Parathyroid adenoma (tissue), 2 donors: ENCODE measurements around the gene CYP26B1.
A peak's percentile ranks its signal among the peaks of the same experiment; 100 is the strongest.

Experiments
- H2AFZ ChIP-seq: fragments of 300-600 bp; sonication (generic); one replicate; pipeline ENCODE4 v1.7.0; 2017; ENCODE audit warnings: antibody characterized with exemption, mild to moderate bottlenecking
- H3K27ac ChIP-seq: fragments of 300-600 bp; sonication (generic); one replicate; pipeline ENCODE4 v1.7.0; 2017
- H3K27me3 ChIP-seq: fragments of 300-600 bp; sonication (generic); one replicate; pipeline ENCODE4 v1.7.0; 2017; ENCODE audit warnings: low read length; ENCODE audit not compliant: control insufficient read depth, insufficient read depth
- H3K36me3 ChIP-seq: fragments of 300-600 bp; sonication (generic); one replicate; pipeline ENCODE4 v1.7.0; 2017; ENCODE audit warnings: low read length; ENCODE audit not compliant: control insufficient read depth, insufficient read depth
- H3K4me1 ChIP-seq: fragments of 300-600 bp; sonication (generic); one replicate; pipeline ENCODE4 v1.7.0; 2017; ENCODE audit warnings: control low read depth
- H3K4me2 ChIP-seq: fragments of 300-600 bp; sonication (generic); one replicate; pipeline ENCODE4 v1.7.0; 2017; ENCODE audit warnings: low read length
- H3K4me3 ChIP-seq: fragments of 300-600 bp; sonication (generic); one replicate; pipeline ENCODE4 v1.7.0; 2017; ENCODE audit warnings: low read depth, low read length
- H3K79me2 ChIP-seq: fragments of 300-600 bp; sonication (generic); one replicate; pipeline ENCODE4 v1.7.0; 2017; ENCODE audit warnings: control low read depth
- H3K9ac ChIP-seq: fragments of 300-600 bp; sonication (generic); one replicate; pipeline ENCODE4 v1.7.0; 2017; ENCODE audit warnings: mild to moderate bottlenecking
- H3K9me3 ChIP-seq: fragments of 300-600 bp; sonication (generic); one replicate; pipeline ENCODE4 v1.7.0; 2017; ENCODE audit warnings: low read length; ENCODE audit not compliant: control insufficient read depth
- CTCF ChIP-seq: fragments of 300-600 bp; sonication (generic); IDR thresholded peaks from one replicate; pipeline ENCODE4 v1.7.0; 2017; ENCODE audit warnings: antibody characterized with exemption, mild to moderate bottlenecking
- donor health status: primary hyperparathyroidism.

The CYP26B1 gene

GRCh38 chr2:72138011-72138881, 9.4 kb downstream of the CYP26B1 start:
- Histone ChIP-seq H3K27ac (no peak overlapping the region), H3K9me3 (no peaks in the 10 kb centered on the region), H3K9ac (no peak overlapping the region), H2AFZ (no peak overlapping the region), H3K4me1 (no peaks in the 10 kb centered on the region), H3K4me3 (no peak overlapping the region), H3K36me3 (no peaks in the 10 kb centered on the region), H3K79me2 (no peaks in the 10 kb centered on the region), H3K27me3 (no peaks in the 10 kb centered on the region), H3K4me2 (no peak overlapping the region)
- no peak for TF ChIP-seq CTCF

- Histone ChIP-seq H3K36me3 (no peaks in the 10 kb centered on the region), H3K27ac (no peak overlapping the region), H3K9me3 (no peaks in the 10 kb centered on the region), H3K4me3 (no peak overlapping the region), H3K4me2 (no peak overlapping the region), H3K9ac (no peak overlapping the region), H3K4me1 (no peaks in the 10 kb centered on the region), H3K27me3 (no peaks in the 10 kb centered on the region), H3K79me2 (no peaks in the 10 kb centered on the region), H2AFZ (no peak overlapping the region)
- peak; percentile 89 for TF ChIP-seq CTCF
Observed at GRCh38 chr2:72137498-72138010, 10.1 kb downstream of the CYP26B1 start.

GRCh38 chr2:72136933-72137497, 10.6 kb downstream of the CYP26B1 start:
- Histone ChIP-seq H3K4me2 (no peak overlapping the region), H3K36me3 (no peaks in the 10 kb centered on the region), H2AFZ (no peak overlapping the region), H3K4me1 (no peaks in the 10 kb centered on the region), H3K9me3 (no peaks in the 10 kb centered on the region), H3K79me2 (no peaks in the 10 kb centered on the region), H3K9ac (no peak overlapping the region), H3K27me3 (no peaks in the 10 kb centered on the region), H3K27ac (no peak overlapping the region), H3K4me3 (no peak overlapping the region)
- TF ChIP-seq CTCF, result no peak

GRCh38 chr2:72136331-72136730, 11.3 kb downstream of the CYP26B1 start:
- H3K4me3 ChIP-seq, result no peak overlapping the region
- no peak overlapping the region for H3K4me2 ChIP-seq
- no peaks in the 10 kb centered on the region for H3K4me1 ChIP-seq
- H3K9ac ChIP-seq, result no peak overlapping the region
- TF ChIP-seq CTCF, result no peak
- no peak overlapping the region for H2AFZ ChIP-seq
- no peaks in the 10 kb centered on the region for H3K9me3 ChIP-seq
- H3K27ac ChIP-seq, result no peak overlapping the region
- H3K79me2 ChIP-seq, result no peaks in the 10 kb centered on the region
- no peaks in the 10 kb centered on the region for H3K36me3 ChIP-seq
- H3K27me3 ChIP-seq, result no peaks in the 10 kb centered on the region
